ENCODE measurements around the gene SGCD. TPM values are rescaled to one million over a fixed set of nuclear protein-coding genes. Genes with fewer than 3 reads are reported as not detected.

SGCD gene
- total and polyA plus RNA-seq, 2 of the 4 experiments (the other 2 are of a cell fraction), result 5.8 to 10.6 TPM

GRCh38 chr5:156423597-156423996 lies 96.6 kb downstream of the SGCD start:
- ATAC-seq (ENCODE audit: low read depth), result no peak
- Histone ChIP-seq H4K8ac (ENCODE audit: low read depth in 2 of 2, low read length in 2 of 2) (no peak overlapping the region), H3K4ac (ENCODE audit: low read depth, low read length) (no peak overlapping the region), H3K27ac (ENCODE audit: insufficient read depth, low read length) (no peak overlapping the region), H2BK20ac (ENCODE audit: low read depth, low read length) (no peak overlapping the region), H3K9me3 (ENCODE audit: control insufficient read depth, insufficient read depth, low read length) (no peaks in the 10 kb centered on the region), H4K91ac (ENCODE audit: insufficient read depth, low read depth, low read length) (no peak overlapping the region), H3K56ac (ENCODE audit: extremely low read depth, insufficient read depth, low read length) (no peak overlapping the region), H3K9ac (ENCODE audit: low read depth, low read length) (no peak overlapping the region), H3K27me3 (ENCODE audit: control insufficient read depth, insufficient read depth, low read length) (no peaks in the 10 kb centered on the region), H2AFZ (replicated peaks; ENCODE audit: low read length, poor library complexity) (no peak overlapping the region), H3K14ac (replicated peaks; ENCODE audit: low read depth, low read length) (0 out of 2 replicates have a peak overlapping the region, but pooled peaks have one; percentile 24), H3K79me1 (ENCODE audit: low read depth in 1 of 2, low read length in 2 of 2) (0 out of 4 replicates have a peak, but pooled peaks cover 0 to 2% of the 10 kb centered on the region in 2 experiments), H3K4me3 (ENCODE audit: insufficient read depth, low read depth, low read length) (no peak overlapping the region), H2AK9ac (replicated peaks; ENCODE audit: low read depth, low read length, poor library complexity) (no peak overlapping the region), H4K20me1 (ENCODE audit: insufficient read depth, low read length) (no peaks in the 10 kb centered on the region; the same call in 1 of the 2 replicates), H3K9me1 (ENCODE audit: insufficient read depth, low read length) (no peaks in the 10 kb centered on the region), H3K4me2 (ENCODE audit: low read depth, low read length) (no peak overlapping the region), H4K5ac (ENCODE audit: low read depth, low read length) (no peak overlapping the region), H2BK15ac (ENCODE audit: low read depth, low read length) (no peak overlapping the region), H3K18ac (ENCODE audit: low read depth, low read length) (no peak overlapping the region), H3K36me3 (ENCODE audit: control insufficient read depth, insufficient read depth, low read length) (0 out of 2 replicates have a peak, but pooled peaks cover 1% of the 10 kb centered on the region), H2BK120ac (ENCODE audit: low read depth, low read length) (no peak overlapping the region), H3K23ac (ENCODE audit: low read depth, low read length) (no peak overlapping the region), H2AK5ac (ENCODE audit: low read depth, low read length) (no peak overlapping the region), H3K4me1 (ENCODE audit: control insufficient read depth, insufficient read depth, low read length) (no peaks in the 10 kb centered on the region), H2BK5ac (ENCODE audit: low read depth, low read length, poor library complexity, severe bottlenecking) (no peak overlapping the region)
- in situ Hi-C loops (cut with MboI; ENCODE audit: low sequenced_read_pairs), result no loop called here
- POLR2A ChIA-PET (ENCODE audit: unreplicated experiment), result no interaction called here
- DNase-seq, result no peak
- no TSS peak for BruUV-seq (replicated peaks)
- dilution Hi-C loops (cut with HindIII; ENCODE audit: low sequenced_read_pairs, unreplicated experiment), result no loop called here
- TF ChIP-seq MAFK (IDR thresholded peaks at IDR 0.05; ENCODE audit: low read depth, low read length) (no peak), CEBPB (IDR thresholded peaks at IDR 0.05; ENCODE audit: low read depth, low read length) (no peak), POLR2A (IDR thresholded peaks at IDR 0.05; ENCODE audit: low read depth, low read length) (no peak), RFX5 (IDR thresholded peaks at IDR 0.05; ENCODE audit: low read depth, low read length) (no peak), FOS (IDR thresholded peaks at IDR 0.05; ENCODE audit: low read depth, low read length) (no peak), RCOR1 (IDR thresholded peaks at IDR 0.05; ENCODE audit: insufficient replicate concordance, low read length) (no peak), CHD1 (IDR thresholded peaks at IDR 0.05; ENCODE audit: low read depth, low read length) (no peak), ELK1 (IDR thresholded peaks at IDR 0.05; ENCODE audit: borderline replicate concordance, low read depth, low read length) (no peak), BHLHE40 (IDR thresholded peaks at IDR 0.05; ENCODE audit: low read depth, low read length) (no peak), MAZ (IDR thresholded peaks at IDR 0.05; ENCODE audit: borderline replicate concordance, low read depth, low read length) (no peak), RAD21 (IDR thresholded peaks at IDR 0.05; ENCODE audit: low read length) (no peak), CTCF (conservative IDR thresholded peaks at IDR 0.05; ENCODE audit: low read depth, low read length) (no peak), USF2 (IDR thresholded peaks at IDR 0.05; ENCODE audit: low read depth, low read length) (no peak), NFE2L2 (IDR thresholded peaks at IDR 0.05; ENCODE audit: low read depth, low read length) (no peak), MXI1 (IDR thresholded peaks at IDR 0.05; ENCODE audit: borderline replicate concordance, low read depth, low read length) (no peak)
- no CpG with 5 or more reads among the region's 3 CpGs for WGBS, 2 experiments (ENCODE audit: extremely low coverage in 2 of 2, insufficient read length in 1 of 2)
- intact Hi-C loops (cut with micrococcal nuclease), result no loop called here
- CTCF ChIA-PET, result no interaction called here

All from IMR-90 (cell line).